ENCODE measurements around the gene FUT2. TPM values are rescaled to one million over a fixed set of nuclear protein-coding genes. Genes with fewer than 3 reads are reported as not detected.
A peak's percentile ranks its signal among the peaks of the same experiment; 100 is the strongest.

The FUT2 gene
- total RNA-seq, 4 donors from 2014 or later = 0.27 to 1.3 TPM; not detected in 2

GRCh38 chr19:48745208-48745995 lies 49.6 kb downstream of the FUT2 start:
- peaks cover 10 to 21% of the 10 kb centered on the region in 2 donors for H3K4me1 ChIP-seq
- H3K36me3 ChIP-seq = no peaks in the 10 kb centered on the region
- no peaks in the 10 kb centered on the region for H3K27me3 ChIP-seq
- no peak for TF ChIP-seq POLR2A (IDR thresholded peaks at IDR 0.05)
- TF ChIP-seq, protein P1, sequence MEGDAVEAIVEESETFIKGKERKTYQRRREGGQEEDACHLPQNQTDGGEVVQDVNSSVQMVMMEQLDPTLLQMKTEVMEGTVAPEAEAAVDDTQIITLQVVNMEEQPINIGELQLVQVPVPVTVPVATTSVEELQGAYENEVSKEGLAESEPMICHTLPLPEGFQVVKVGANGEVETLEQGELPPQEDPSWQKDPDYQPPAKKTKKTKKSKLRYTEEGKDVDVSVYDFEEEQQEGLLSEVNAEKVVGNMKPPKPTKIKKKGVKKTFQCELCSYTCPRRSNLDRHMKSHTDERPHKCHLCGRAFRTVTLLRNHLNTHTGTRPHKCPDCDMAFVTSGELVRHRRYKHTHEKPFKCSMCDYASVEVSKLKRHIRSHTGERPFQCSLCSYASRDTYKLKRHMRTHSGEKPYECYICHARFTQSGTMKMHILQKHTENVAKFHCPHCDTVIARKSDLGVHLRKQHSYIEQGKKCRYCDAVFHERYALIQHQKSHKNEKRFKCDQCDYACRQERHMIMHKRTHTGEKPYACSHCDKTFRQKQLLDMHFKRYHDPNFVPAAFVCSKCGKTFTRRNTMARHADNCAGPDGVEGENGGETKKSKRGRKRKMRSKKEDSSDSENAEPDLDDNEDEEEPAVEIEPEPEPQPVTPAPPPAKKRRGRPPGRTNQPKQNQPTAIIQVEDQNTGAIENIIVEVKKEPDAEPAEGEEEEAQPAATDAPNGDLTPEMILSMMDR (IDR thresholded peaks at IDR 0.05) = no peak
- no peaks in the 10 kb centered on the region for H3K9me3 ChIP-seq
- H3K4me3 ChIP-seq (replicated peaks in 1 of 3) = no peak overlapping the region
- no peak overlapping the region for H3K27ac ChIP-seq
- peak; percentile 46 to 56 for DNase-seq
- 22 to 28% methylated on average over 33 of the region's 33 CpGs for WGBS, 2 donors
- intact Hi-C loops (cut with DNase I) = no loop called here

DNA sequence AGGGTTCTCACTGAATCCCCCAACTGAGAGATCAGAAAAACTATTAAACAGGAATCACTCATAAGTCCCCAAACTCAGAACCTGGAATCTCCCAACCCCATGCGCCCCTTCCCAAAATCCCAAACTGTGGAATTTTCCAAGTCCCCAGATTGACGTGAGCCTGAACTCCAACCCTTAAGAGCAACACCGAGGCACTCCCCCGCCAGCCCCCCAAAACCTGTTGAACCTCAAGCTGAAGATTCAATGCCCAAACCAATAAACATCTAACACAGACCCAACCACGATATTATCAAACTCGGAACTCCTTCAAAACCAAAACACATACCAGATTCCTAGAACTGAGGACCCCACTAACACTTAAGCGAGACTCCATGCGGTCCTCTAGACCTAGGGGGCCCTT lies 50.3 kb downstream of the FUT2 start:
- no peaks in the 10 kb centered on the region for H3K27me3 ChIP-seq
- 67 to 79% methylated on average over 8 of the region's 8 CpGs for WGBS, 2 donors
- intact Hi-C loops (cut with DNase I) = no loop called here

DNA sequence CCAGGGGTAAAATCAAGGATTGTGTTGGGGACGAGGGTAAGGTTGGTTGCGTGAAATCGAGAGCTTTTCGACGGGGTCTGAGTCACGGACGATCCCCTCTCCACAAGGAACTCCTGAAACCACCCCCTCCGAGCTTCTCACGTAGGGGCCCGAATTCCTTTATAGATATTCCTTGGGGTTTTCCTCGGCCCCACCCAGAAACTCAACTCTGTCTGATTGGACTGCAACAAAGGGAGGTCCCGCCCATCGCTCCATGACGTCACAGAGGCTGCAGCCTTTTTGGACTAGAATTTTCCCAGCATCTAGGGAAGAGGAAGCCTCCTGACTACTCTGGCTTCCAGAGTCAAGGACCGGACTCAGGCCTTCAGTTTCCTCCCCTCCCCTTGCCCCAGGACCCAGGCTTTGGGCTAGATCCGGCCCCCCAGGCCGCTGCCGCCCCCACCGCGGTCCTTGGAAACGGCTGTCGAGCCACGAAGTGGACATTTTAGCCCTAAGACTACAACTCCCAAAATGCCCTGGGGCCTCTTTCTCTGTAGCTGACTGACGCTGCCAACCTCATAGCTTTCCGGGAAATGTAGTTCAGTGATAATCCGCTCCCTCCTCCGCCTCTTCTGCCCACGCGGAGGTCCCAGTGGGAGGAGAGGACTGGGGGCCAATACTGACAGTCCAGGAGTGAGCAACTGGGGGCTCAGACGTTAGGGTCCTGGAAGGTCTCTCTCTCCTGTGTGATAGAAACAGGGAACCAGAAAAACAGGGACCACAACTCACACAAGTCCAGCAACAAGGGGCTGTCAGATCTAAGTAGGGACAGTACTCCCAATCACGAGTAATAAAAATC lies 51.2 kb downstream of the FUT2 start, which contains the start of gene IZUMO1:
Gene IZUMO1 (minus strand): TSS at position 172 of the 838 bp plus-strand sequence. CDS start 1,050 bp downstream, outside the sequence.
- peaks cover 10 to 14% of the 10 kb centered on the region in 2 donors for H3K4me1 ChIP-seq
- peak within 1 kb of the TSS; percentile 42 to 66 (median 65) for H3K27ac ChIP-seq
- H3K9me3 ChIP-seq = no peaks in the 10 kb centered on the region
- no peak for TF ChIP-seq POLR2A (IDR thresholded peaks at IDR 0.05)
- TF ChIP-seq, protein P1 (IDR thresholded peaks at IDR 0.05) = no peak
- intact Hi-C loops (cut with DNase I) = no loop called here
- H3K36me3 ChIP-seq = no peaks in the 10 kb centered on the region
- peak; percentile 75 to 78 for DNase-seq
- peak within 1 kb of the TSS in 2 of 3 donors; percentile 17 to 20 for H3K4me3 ChIP-seq (replicated peaks in 1 of 3)
- 14 to 15% methylated on average over 22 to 30 of the region's 31 CpGs for WGBS, 2 donors
- no peaks in the 10 kb centered on the region for H3K27me3 ChIP-seq

More for the DNA sequence above, 50.3 kb downstream of the FUT2 start:
- H3K27ac ChIP-seq = no peak overlapping the region
- H3K9me3 ChIP-seq = no peaks in the 10 kb centered on the region
- H3K4me3 ChIP-seq (replicated peaks in 1 of 3) = no peak overlapping the region
- no peaks in the 10 kb centered on the region for H3K36me3 ChIP-seq
- TF ChIP-seq POLR2A (IDR thresholded peaks at IDR 0.05) = no peak
- TF ChIP-seq, protein P1 (IDR thresholded peaks at IDR 0.05) = no peak
- peaks cover 10 to 20% of the 10 kb centered on the region in 2 donors for H3K4me1 ChIP-seq
- no peak for DNase-seq

DNA sequence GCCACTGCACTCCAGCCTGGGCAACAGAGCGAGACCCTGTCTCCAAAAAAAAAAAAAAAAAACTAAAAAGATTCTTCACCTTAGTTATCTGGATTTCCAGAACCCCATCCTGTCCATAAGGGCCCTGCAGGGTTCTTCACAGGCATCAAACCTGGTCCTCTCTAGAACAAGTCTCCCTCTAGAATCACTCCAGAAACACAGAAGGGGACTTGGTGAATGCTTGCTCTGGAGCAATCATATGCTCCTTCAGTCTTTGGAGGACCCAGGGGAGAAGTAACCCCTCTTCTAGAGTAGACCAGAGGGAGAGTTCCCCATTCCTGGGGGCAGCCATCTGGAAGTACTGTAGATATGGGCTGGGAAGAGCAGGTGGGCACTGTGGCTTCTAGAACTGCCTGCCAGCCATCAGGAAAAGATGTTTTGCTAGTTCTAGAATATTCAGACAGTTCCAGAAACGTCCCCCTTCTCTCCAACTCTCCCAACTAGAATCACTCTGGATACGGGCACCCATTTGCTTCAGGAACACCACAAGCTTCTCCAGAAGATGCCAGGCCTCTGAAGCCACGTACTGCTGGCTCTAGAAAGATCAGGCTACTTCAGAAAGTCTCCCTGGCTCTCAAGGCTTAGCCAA lies 53.9 kb downstream of the FUT2 start:
- Histone ChIP-seq H3K27me3 (no peaks in the 10 kb centered on the region), H3K27ac (no peak overlapping the region), H3K4me3 (replicated peaks in 1 of 3) (no peak overlapping the region), H3K9me3 (no peaks in the 10 kb centered on the region), H3K36me3 (no peaks in the 10 kb centered on the region), H3K4me1 (peaks cover 15 to 29% of the 10 kb centered on the region in 2 donors)
- TF ChIP-seq POLR2A (IDR thresholded peaks at IDR 0.05) = no peak
- TF ChIP-seq, protein P1 (IDR thresholded peaks at IDR 0.05) = no peak
- 83 to 88% methylated on average over 3 to 4 of the region's 4 CpGs for WGBS, 2 donors
- intact Hi-C loops (cut with DNase I) = no loop called here
- no peak for DNase-seq

Data from thyroid gland (tissue), 4 donors.